Hepatocyte (in vitro differentiated cells): ENCODE data around the gene DDR1.

Experiments used
- EZH2 ChIP-seq: fragments of 200-600 bp; sonication (generic); IDR thresholded peaks from 2 replicates; pipeline ENCODE4 v1.6.1; 2016; ENCODE audit warnings: antibody characterized with exemption, mild to moderate bottlenecking, borderline replicate concordance
- TF ChIP-seq, protein P1 (sequence below): fragments of 200-600 bp; sonication (generic); IDR thresholded peaks from 2 replicates; pipeline ENCODE4 v1.5.1; 2016; ENCODE audit warnings: antibody characterized with exemption, mild to moderate bottlenecking; ENCODE audit not compliant: poor library complexity

DNA sequence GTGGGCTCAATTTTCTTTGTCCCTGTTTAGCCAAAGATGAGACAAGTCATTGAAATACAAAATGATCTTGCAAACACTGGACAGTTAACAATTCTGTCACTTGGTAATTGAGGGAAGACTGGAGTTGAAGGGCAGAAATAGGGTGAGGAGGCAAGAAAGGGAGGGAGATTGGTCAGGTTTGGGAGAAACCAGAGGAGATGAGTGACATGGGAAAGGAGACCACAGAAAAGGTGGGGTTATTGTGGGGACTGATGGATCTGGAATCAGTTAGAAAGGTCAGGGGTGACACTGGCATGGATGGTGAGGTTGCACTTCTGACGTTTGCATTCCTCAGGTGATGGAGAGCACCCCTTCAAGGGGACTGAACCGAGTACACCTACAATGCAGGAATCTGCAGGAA is 24.4 kb downstream of the DDR1 start:
- TF ChIP-seq, protein P1, sequence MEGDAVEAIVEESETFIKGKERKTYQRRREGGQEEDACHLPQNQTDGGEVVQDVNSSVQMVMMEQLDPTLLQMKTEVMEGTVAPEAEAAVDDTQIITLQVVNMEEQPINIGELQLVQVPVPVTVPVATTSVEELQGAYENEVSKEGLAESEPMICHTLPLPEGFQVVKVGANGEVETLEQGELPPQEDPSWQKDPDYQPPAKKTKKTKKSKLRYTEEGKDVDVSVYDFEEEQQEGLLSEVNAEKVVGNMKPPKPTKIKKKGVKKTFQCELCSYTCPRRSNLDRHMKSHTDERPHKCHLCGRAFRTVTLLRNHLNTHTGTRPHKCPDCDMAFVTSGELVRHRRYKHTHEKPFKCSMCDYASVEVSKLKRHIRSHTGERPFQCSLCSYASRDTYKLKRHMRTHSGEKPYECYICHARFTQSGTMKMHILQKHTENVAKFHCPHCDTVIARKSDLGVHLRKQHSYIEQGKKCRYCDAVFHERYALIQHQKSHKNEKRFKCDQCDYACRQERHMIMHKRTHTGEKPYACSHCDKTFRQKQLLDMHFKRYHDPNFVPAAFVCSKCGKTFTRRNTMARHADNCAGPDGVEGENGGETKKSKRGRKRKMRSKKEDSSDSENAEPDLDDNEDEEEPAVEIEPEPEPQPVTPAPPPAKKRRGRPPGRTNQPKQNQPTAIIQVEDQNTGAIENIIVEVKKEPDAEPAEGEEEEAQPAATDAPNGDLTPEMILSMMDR, result no peak
- no peak for TF ChIP-seq EZH2
